ENCODE results near the gene MIER3.

The MIER3 gene

GRCh38 chr5:56893251-56893951, 58.5 kb downstream of the MIER3 start:
- Mint-ChIP-seq H3K4me3 (no peak overlapping the region), H3K27me3 (no peaks in the 10 kb centered on the region), H3K27ac (peak overlapping the region; percentile 17), H3K36me3 (peaks cover 14% of the 10 kb centered on the region), H3K4me1 (ENCODE audit: low read depth) (peaks cover 5% of the 10 kb centered on the region), H3K9me3 (ENCODE audit: low read depth) (no peaks in the 10 kb centered on the region)

- H3K27ac Mint-ChIP-seq = no peak overlapping the region
Observed at GRCh38 chr5:56881571-56881970, 70.4 kb downstream of the MIER3 start.

GRCh38 chr5:56876327-56876726, 75.6 kb downstream of the MIER3 start:
- peak overlapping the region; percentile 11 for H3K27ac Mint-ChIP-seq
- peaks cover 18% of the 10 kb centered on the region for H3K36me3 Mint-ChIP-seq
- H3K4me3 Mint-ChIP-seq = no peak overlapping the region
- peaks cover 9% of the 10 kb centered on the region for H3K4me1 Mint-ChIP-seq (ENCODE audit: low read depth)
- no peaks in the 10 kb centered on the region for H3K9me3 Mint-ChIP-seq (ENCODE audit: low read depth)
- H3K27me3 Mint-ChIP-seq = no peaks in the 10 kb centered on the region

More at GRCh38 chr5:56881571-56881970, 70.4 kb downstream of the MIER3 start:
- H3K9me3 Mint-ChIP-seq (ENCODE audit: low read depth) = no peaks in the 10 kb centered on the region
- peaks cover 8% of the 10 kb centered on the region for H3K4me1 Mint-ChIP-seq (ENCODE audit: low read depth)
- H3K36me3 Mint-ChIP-seq = peaks cover 21% of the 10 kb centered on the region
- no peaks in the 10 kb centered on the region for H3K27me3 Mint-ChIP-seq
- H3K4me3 Mint-ChIP-seq = no peak overlapping the region

GRCh38 chr5:56873056-56873455, 78.9 kb downstream of the MIER3 start:
- peaks cover 18% of the 10 kb centered on the region for H3K36me3 Mint-ChIP-seq
- no peak overlapping the region for H3K4me3 Mint-ChIP-seq
- H3K27me3 Mint-ChIP-seq = no peaks in the 10 kb centered on the region
- no peak overlapping the region for H3K27ac Mint-ChIP-seq
- H3K4me1 Mint-ChIP-seq (ENCODE audit: low read depth) = peaks cover 12% of the 10 kb centered on the region
- H3K9me3 Mint-ChIP-seq (ENCODE audit: low read depth) = no peaks in the 10 kb centered on the region

- H3K4me1 Mint-ChIP-seq (ENCODE audit: low read depth) = peaks cover 12% of the 10 kb centered on the region
- H3K36me3 Mint-ChIP-seq = peaks cover 18% of the 10 kb centered on the region
- H3K27ac Mint-ChIP-seq = no peak overlapping the region
- no peaks in the 10 kb centered on the region for H3K27me3 Mint-ChIP-seq
- H3K4me3 Mint-ChIP-seq = no peak overlapping the region
- no peaks in the 10 kb centered on the region for H3K9me3 Mint-ChIP-seq (ENCODE audit: low read depth)
Observed at GRCh38 chr5:56871777-56872176, 80.1 kb downstream of the MIER3 start.

Measured in activated naive CD8-positive, alpha-beta T cell (primary cell).